Chondrocyte (in vitro differentiated cells): ENCODE results near the gene SARNP. TPM values are rescaled to one million over a fixed set of nuclear protein-coding genes. Genes with fewer than 3 reads are reported as not detected.
"Not testable (repeated sequence)": the region's sequence is repeated elsewhere in the genome, so short reads cannot be mapped to it uniquely, and the experiment has no call there.

Experiments used
- DNase-seq: peaks from one replicate; pipeline ENCODE4 v3.0.0; 2021; ENCODE audit warnings: mixed read lengths, low spot score
- H3K27ac Mint-ChIP-seq: one replicate; pipeline ENCODE4 v1.8.0; 2021; ENCODE audit warnings: mild to moderate bottlenecking, moderate library complexity, mixed read lengths; ENCODE audit not compliant: unreplicated experiment
- H3K27me3 Mint-ChIP-seq: 2 replicates; pipeline ENCODE4 v1.8.0; 2021; ENCODE audit warnings: low read depth, mixed read lengths
- H3K36me3 Mint-ChIP-seq: 2 replicates; pipeline ENCODE4 v1.8.0; 2021; ENCODE audit warnings: low read depth, mixed read lengths
- H3K4me1 Mint-ChIP-seq: 2 replicates; pipeline ENCODE4 v1.8.0; 2021; ENCODE audit warnings: low read depth, mild to moderate bottlenecking, mixed read lengths
- H3K4me3 Mint-ChIP-seq: one replicate; pipeline ENCODE4 v1.8.0; 2021; ENCODE audit warnings: mild to moderate bottlenecking, moderate library complexity, mixed read lengths; ENCODE audit not compliant: unreplicated experiment
- H3K9me3 Mint-ChIP-seq: 2 replicates; pipeline ENCODE4 v1.8.0; 2021; ENCODE audit warnings: low read depth, mixed read lengths
- total RNA-seq: library from RNA; stranded (reverse); gene quantifications from 3 replicates; pipeline ENCODE4 v1.2.1, GENCODE V29; 2021
- TF ChIP-seq, protein P1 (sequence below): fragments of 200-600 bp; sonication (generic); IDR thresholded peaks from 2 replicates; pipeline ENCODE4 v1.5.0; 2021; ENCODE audit warnings: antibody characterized with exemption, mild to moderate bottlenecking, moderate library complexity

The SARNP gene
- total RNA-seq, 1 donor from 2014 or later = 54.0 TPM

DNA sequence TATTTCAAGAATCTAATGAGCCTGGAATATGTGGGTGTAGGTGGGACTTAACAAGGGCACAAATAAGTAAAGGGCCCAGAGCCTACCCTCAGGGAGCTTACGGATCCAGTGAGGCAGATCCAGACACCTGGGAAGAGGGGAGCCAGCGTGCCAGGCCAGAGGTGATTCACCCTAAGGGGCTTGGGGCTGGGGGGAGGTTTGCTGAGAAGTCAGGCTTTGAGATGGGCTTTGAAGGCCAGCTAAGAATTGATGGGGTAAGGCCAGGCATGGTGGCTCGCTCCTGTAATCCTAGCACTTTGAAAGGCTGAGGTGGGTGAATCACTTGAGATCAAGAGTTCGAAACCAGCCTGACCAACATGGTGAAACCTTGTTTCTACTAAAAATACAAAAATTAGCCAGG is 25.9 kb upstream of the SARNP start:
- no peaks in the 10 kb centered on the region for H3K27me3 Mint-ChIP-seq
- H3K9me3 Mint-ChIP-seq = no peaks in the 10 kb centered on the region
- no peaks in the 10 kb centered on the region for H3K36me3 Mint-ChIP-seq
- H3K4me3 Mint-ChIP-seq = no peak overlapping the region
- TF ChIP-seq, protein P1, sequence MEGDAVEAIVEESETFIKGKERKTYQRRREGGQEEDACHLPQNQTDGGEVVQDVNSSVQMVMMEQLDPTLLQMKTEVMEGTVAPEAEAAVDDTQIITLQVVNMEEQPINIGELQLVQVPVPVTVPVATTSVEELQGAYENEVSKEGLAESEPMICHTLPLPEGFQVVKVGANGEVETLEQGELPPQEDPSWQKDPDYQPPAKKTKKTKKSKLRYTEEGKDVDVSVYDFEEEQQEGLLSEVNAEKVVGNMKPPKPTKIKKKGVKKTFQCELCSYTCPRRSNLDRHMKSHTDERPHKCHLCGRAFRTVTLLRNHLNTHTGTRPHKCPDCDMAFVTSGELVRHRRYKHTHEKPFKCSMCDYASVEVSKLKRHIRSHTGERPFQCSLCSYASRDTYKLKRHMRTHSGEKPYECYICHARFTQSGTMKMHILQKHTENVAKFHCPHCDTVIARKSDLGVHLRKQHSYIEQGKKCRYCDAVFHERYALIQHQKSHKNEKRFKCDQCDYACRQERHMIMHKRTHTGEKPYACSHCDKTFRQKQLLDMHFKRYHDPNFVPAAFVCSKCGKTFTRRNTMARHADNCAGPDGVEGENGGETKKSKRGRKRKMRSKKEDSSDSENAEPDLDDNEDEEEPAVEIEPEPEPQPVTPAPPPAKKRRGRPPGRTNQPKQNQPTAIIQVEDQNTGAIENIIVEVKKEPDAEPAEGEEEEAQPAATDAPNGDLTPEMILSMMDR = no peak
- H3K27ac Mint-ChIP-seq = peak overlapping the region; percentile 12
- DNase-seq = no peak
- H3K4me1 Mint-ChIP-seq = peaks cover 56% of the 10 kb centered on the region

GRCh38 chr12:55842681-55843429 is 25.3 kb upstream of the SARNP start, which contains the start of gene MMP19:
Gene MMP19 (minus strand): TSS chr12:55842936. CDS start chr12:55842830, 106 bp downstream.
- TF ChIP-seq, protein P1 = peak; percentile 42
- Mint-ChIP-seq H3K4me3 (peak within 1 kb of the TSS; percentile 73), H3K9me3 (no peaks in the 10 kb centered on the region), H3K27ac (peak within 1 kb of the TSS; percentile 69), H3K36me3 (peaks cover 2% of the 10 kb centered on the region), H3K4me1 (peaks cover 51% of the 10 kb centered on the region), H3K27me3 (no peaks in the 10 kb centered on the region)
- no peak for DNase-seq

GRCh38 chr12:55840581-55841351 is 23.2 kb upstream of the SARNP start:
- TF ChIP-seq, protein P1 = no peak
- no peaks in the 10 kb centered on the region for H3K27me3 Mint-ChIP-seq
- peaks cover 30% of the 10 kb centered on the region for H3K4me1 Mint-ChIP-seq
- peaks cover 2% of the 10 kb centered on the region for H3K36me3 Mint-ChIP-seq
- no peaks in the 10 kb centered on the region for H3K9me3 Mint-ChIP-seq
- H3K27ac Mint-ChIP-seq = no peak overlapping the region
- DNase-seq = no peak
- H3K4me3 Mint-ChIP-seq = no peak overlapping the region

GRCh38 chr12:55839345-55840140 is 22.0 kb upstream of the SARNP start:
- Mint-ChIP-seq H3K27ac (no peak overlapping the region), H3K27me3 (no peaks in the 10 kb centered on the region), H3K36me3 (peaks cover 2% of the 10 kb centered on the region), H3K4me1 (peaks cover 22% of the 10 kb centered on the region), H3K4me3 (no peak overlapping the region), H3K9me3 (no peaks in the 10 kb centered on the region)
- TF ChIP-seq, protein P1 = no peak
- DNase-seq = no peak

DNA sequence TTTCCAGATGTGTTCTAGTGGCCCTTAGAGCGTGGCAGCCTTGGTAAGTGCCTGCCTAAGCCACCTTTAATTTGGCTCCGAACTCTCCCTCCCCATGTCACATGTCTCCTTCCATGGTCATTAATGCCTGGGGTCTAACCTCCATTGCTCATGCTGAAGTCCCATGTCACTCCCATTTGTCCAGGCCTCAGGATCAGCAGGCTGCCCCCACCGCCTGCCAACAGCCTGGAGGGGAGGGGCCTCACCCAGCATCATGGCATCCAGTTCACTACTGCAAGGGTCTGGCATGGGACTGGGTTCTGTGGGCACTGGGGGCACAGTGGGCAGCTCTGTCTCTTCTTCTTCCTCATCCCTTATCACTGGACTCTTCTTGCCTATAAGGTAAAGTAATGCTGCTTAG is 20.8 kb upstream of the SARNP start:
- Mint-ChIP-seq H3K9me3 (no peaks in the 10 kb centered on the region), H3K36me3 (peaks cover 2% of the 10 kb centered on the region), H3K4me1 (peaks cover 24% of the 10 kb centered on the region), H3K27me3 (no peaks in the 10 kb centered on the region), H3K27ac (no peak overlapping the region), H3K4me3 (no peak overlapping the region)
- DNase-seq = no peak
- TF ChIP-seq, protein P1 = no peak

DNA sequence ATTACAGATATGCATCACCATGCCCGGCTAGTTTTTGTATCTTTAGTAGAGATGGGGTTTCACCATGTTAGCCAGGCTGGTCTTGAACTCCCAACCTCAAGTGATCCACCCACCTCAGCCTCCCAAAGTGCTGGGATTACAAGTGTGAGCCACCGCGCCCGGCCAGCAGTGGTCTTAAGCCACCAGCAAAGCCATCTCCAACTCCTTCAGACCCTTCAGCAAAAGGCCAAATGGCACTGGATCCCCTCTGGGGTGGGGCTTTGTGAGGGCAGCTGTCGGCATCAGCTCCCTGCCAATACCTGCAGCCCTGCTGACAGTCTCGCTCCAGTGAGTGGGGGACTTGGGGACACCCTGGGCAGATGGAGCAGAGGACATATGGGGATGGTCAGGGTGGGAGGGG is 16.9 kb upstream of the SARNP start:
- not testable (repeated sequence) for H3K4me3 Mint-ChIP-seq, DNase-seq

More for the DNA sequence above, 16.9 kb upstream of the SARNP start:
- H3K4me1 Mint-ChIP-seq = peaks cover 25% of the 10 kb centered on the region
- H3K27me3 Mint-ChIP-seq, H3K36me3 Mint-ChIP-seq, H3K27ac Mint-ChIP-seq, H3K9me3 Mint-ChIP-seq: not testable (repeated sequence)
